NK-92 treated with Interleukin-12 subunit alpha and Interleukin-12 subunit beta, amount 100 ng/mL, for 24 hours (cell line): ENCODE data around the gene HLA-F.

Experiments used
- DNase-seq: peaks from one replicate; lab custom pipeline; 2025; lab: John Stamatoyannopoulos, UW

The HLA-F gene

GRCh38 chr6:29763491-29764289 lies 40.5 kb downstream of the HLA-F start:
- DNase-seq, result no peak

GRCh38 chr6:29764422-29765196 lies 41.4 kb downstream of the HLA-F start:
- no peak for DNase-seq

- DNase-seq, result no peak
Observed at GRCh38 chr6:29769336-29769735, 46.1 kb downstream of the HLA-F start.

- no peak for DNase-seq
Observed at GRCh38 chr6:29770306-29770705, 47.1 kb downstream of the HLA-F start.

- no peak for DNase-seq
Observed at GRCh38 chr6:29776684-29777083, 53.5 kb downstream of the HLA-F start.
